Thyroid gland (tissue), 4 donors: ENCODE data around the gene ABCC1.

Experiments used
- POLR2A ChIP-seq, 2 donors: fragments of 450-650 bp; IDR thresholded peaks; one replicate each; pipeline ENCODE4 v1.6.1; 2017; ENCODE audit warnings: antibody characterized with exemption in 2 of 2, mild to moderate bottlenecking in 2 of 2, moderate library complexity in 1 of 2
- TF ChIP-seq, protein P1 (sequence below), 6 experiments: fragments of 200-600 bp in 3 of 6; fragments of 450-650 bp in 3 of 6; sonication (generic) in 3 of 6; IDR thresholded peaks; one replicate each; pipeline ENCODE4 v1.5.1; 2016 to 2019; ENCODE audit warnings: antibody characterized with exemption in 6 of 6, mild to moderate bottlenecking in 2 of 6, inconsistent platforms in 1 of 6, moderate library complexity in 1 of 6

DNA sequence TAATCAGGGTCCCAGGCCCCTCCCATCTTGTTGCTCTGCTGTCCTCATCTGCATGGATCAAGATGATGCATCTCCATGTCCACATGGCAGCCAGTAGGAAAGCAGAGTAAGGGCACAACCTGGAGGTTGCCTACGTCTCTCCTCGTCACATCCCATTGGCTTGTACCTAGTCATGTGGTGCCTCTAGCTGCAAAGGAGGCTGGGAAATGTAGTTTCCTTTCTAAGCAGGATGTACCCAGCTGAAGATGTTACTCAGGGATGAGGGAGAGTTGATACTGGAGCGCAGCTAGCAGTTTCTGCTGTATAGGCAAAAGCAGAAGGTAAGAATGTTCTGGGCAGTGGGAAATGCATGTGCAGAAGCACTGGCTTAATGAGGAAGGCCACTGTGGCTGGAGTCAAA, 20.8 kb downstream of the ABCC1 start:
- TF ChIP-seq, protein P1, sequence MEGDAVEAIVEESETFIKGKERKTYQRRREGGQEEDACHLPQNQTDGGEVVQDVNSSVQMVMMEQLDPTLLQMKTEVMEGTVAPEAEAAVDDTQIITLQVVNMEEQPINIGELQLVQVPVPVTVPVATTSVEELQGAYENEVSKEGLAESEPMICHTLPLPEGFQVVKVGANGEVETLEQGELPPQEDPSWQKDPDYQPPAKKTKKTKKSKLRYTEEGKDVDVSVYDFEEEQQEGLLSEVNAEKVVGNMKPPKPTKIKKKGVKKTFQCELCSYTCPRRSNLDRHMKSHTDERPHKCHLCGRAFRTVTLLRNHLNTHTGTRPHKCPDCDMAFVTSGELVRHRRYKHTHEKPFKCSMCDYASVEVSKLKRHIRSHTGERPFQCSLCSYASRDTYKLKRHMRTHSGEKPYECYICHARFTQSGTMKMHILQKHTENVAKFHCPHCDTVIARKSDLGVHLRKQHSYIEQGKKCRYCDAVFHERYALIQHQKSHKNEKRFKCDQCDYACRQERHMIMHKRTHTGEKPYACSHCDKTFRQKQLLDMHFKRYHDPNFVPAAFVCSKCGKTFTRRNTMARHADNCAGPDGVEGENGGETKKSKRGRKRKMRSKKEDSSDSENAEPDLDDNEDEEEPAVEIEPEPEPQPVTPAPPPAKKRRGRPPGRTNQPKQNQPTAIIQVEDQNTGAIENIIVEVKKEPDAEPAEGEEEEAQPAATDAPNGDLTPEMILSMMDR (IDR thresholded peaks at IDR 0.05), result no peak
- TF ChIP-seq POLR2A (IDR thresholded peaks at IDR 0.05), result no peak
